Hematopoietic multipotent progenitor cell (in vitro differentiated cells): ENCODE measurements around the gene COL23A1. TPM values are rescaled to one million over a fixed set of nuclear protein-coding genes. Genes with fewer than 3 reads are reported as not detected.

Experiments
- DNase-seq, 3 donors: peaks; one replicate each; pipeline ENCODE4 v3.0.0-alpha.2; 2011 to 2015; ENCODE audit warnings: low read depth in 2 of 3, low spot score in 2 of 3
- total RNA-seq: library from RNA; depleted of rRNA; stranded (reverse); fragments of >200 nt; gene quantifications from one replicate; pipeline ENCODE4 v1.2.3, GENCODE V29; 2012

COL23A1 gene
- total RNA-seq, 1 donor: 0.27 TPM

DNA sequence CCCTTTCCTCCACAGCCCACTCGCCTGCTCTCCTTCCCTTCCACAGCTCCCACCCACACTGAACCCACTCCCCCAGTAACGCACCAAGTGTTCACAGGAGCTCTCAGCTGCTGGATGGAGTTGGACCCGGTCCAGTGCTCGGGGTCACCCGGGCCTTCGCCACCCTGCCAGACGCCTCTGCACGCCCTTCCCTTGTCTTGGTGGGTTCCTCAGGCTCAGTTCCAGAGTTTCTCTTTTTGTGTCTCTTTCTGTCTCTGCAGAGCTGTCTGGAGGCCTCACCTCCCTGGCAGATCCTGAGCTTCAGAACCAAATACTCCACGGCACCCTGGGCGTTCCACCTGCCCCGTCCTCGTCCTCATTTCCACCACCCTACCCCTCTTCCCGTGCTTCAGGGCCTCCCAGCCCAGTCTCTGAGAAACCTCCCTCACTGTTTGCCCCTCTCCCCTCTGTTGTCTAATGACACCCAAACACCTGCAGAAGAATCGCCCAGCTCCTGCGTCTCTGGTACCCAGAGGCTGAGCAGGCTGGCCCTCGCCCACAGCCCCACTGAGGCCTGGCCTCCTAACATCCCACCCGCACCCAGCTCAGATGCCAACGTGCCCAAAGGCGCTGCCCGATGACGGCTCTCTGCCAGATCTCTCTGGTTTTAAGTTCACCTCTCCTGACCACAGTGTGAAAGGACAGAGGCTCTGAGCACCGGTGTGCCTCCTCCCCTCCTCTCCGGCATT, 74.3 kb downstream of the COL23A1 start:
- DNase-seq: no peak

DNA sequence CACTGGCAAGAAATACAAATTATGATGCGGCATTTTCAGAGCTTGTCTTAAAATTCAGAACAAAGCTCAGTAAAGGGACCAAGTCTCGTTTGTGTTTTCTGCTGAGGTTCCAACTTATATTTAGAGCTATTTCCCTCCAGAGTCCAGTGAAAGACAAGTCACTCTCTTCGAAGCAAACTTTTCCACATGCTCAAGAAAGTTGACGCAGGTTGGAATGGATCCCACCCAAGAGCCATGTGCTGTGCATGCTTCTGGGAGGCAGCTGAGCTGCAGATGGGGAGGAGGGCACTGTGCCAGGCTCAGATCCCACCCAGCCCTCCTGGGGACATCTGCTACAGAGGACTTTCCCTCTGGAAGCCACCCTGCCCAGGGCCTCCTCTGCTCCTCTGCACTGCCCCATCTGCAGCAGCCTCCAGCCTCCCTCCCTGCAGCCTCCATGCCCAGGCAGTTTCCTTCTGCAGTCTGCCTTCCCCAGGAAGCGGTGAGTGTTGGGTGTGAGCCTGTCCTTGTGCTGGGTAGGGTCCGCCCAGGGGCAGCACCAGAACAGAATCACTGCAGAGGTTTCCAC, 75.3 kb downstream of the COL23A1 start:
- DNase-seq: no peak

DNA sequence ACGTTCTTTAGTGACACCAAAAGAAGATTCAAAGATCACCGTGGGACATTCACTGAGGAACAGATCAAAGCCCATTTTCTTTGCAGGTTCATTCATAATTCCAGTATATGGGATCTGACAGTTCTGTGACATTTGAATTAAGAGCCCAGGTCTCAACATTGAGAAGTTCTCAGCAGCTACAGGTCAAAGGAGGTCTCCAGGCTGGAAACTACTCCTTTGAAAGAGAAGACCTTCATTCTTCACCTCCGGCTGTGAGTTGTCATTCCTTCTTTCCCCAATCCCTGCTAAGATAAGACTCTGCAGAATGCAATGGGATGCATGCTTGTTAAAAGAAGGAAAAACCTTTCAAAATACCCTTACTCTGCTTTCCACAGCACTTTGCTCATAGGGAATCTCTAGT, 79.0 kb downstream of the COL23A1 start:
- DNase-seq: no peak

GRCh38 chr5:178509491-178510057, 80.6 kb downstream of the COL23A1 start:
- DNase-seq: no peak

DNA sequence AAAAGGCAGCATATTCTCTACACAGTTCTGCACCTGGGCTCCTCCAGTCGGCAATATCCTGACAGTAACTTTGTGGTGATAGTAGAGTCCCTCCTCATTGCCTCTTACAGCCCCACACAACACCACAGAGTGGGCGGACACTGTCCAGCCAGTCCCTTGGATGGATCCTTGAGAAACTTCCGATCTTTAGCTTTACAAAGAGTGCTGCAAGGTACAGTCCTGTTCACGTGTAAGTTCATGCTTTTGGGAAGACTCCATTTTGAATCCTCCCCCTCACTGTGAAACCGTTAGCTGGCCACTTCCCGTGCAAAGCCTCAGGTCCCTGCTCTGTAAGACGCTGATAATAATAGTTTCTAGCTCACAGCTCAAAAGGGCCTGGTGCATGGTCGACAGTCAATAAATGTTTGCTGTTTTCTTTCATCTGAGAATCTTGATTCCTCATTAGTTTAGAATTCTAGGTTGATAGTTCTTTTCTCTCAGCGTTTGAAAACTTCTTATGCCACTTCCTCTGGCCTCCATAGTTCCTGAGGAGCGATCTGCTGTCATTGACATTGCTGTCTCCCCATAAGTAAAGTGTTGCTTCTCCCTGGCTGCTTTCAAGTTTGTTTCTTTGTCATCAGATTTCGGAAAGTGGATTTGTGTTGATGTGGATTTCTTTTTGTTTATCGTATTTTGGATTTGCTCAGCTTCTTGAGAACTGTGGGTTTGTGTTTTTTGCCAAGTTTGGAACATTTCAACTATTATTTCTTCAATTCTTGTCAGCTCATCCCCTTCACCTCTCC, 82.9 kb downstream of the COL23A1 start:
- no peak for DNase-seq

DNA sequence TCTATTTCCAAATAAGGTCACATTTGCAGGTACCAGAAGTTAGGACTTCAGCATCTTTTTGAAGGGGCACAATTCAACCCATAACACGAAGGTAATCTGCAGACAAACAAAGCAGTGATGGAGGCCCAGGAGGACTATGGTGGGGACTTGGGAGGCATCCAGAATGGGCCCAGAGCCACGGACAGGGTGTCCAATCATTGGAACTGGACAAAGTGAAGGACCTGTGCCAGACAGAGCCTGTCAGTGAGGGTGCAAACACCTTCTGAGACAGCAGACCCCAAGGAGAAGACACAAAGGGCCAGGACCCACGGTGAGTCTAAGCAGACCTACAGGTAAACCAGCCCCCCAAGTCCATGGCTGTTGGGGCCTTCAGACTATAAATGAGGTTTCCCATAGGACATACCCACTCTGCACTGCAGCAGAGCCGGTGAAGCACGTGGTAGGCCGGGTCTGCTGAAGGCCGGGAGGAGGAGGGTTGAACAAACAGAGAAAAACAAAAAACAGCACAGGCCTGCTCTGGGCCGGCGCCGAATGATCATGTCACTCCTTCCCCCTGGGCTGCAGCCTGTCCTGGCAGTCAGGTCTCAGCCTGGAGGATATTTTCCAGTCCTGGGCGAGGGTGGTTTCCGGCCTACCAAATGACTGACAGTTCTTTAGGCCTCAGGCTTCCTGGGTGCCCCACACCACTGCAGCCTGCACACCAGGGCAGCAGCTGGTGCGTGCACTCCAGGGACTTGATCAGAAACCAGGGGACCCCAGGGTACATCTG, 84.4 kb downstream of the COL23A1 start:
- no peak for DNase-seq

GRCh38 chr5:178504340-178504960, 85.7 kb downstream of the COL23A1 start:
- DNase-seq: no peak

DNA sequence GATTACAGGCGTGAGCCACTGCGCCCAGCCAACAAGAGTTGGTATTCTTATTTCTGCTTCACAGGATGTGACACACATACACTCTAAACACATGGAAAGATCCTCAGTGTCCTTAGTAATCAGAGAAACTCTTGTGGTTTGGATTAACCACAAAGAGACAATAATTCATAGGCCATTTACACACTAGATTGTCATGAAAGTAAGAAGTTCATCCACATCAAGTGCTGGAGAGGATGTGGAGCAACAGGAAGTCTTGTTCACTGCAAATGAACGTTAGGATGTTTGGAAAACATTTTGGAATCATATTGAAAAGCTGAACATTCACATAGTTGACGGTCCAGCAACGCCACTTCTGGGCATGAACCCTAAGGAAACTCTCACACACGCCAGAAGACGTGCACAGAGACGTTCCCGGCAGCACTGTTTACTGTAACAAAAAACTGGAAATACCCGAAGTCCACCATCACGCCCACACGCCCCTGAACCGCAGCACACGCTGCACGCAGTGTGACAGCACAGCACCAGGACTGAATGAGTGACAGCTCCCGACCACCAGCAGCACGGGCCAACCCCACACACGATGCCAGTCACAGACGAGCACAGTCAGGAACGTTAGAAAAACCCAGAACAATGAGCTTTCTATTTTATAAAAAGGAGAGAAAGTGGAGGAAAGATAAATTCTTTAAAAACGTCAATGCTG, 87.6 kb downstream of the COL23A1 start:
- DNase-seq: no peak

DNA sequence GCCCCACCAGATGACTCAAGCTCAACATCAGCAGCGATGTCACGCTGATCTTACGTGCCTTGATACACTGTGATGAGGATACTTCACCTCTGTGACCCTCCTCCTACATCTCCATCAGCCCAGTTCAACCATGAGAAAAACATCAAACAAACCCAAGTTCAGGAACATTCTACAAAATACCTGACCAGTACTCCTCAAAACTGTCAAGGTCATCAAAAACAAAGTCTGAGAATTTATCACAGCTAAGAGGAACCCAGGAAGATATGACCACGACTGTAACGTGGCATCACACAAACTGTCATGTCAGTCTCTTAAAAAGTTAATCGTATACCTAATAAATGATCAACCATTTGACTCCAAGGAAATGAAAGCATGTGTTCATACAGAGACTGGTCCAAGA, 90.8 kb downstream of the COL23A1 start:
- DNase-seq: no peak

DNA sequence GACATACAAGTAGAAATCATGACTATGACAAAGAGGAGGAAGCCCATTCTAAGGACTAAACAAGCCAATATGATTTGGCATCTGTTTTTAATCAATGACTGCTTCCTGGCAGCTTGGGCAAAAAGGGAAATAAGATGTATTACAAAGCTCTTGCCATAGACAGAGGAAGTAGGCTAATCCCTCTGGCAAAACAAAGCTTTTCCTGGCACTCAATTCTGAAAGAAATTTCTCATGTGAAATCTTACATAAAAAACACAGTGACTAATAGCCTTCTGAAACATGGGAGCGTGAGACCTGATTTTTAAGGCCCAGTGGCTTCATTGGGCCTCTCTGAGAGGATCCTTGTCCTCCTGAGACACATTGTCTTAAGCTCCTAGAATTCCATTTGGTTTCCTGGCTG, 93.6 kb downstream of the COL23A1 start:
- no peak for DNase-seq

- no peak for DNase-seq
These were observed 94.0 kb downstream of the COL23A1 start for GRCh38 chr5:178496214-178496613.

DNA sequence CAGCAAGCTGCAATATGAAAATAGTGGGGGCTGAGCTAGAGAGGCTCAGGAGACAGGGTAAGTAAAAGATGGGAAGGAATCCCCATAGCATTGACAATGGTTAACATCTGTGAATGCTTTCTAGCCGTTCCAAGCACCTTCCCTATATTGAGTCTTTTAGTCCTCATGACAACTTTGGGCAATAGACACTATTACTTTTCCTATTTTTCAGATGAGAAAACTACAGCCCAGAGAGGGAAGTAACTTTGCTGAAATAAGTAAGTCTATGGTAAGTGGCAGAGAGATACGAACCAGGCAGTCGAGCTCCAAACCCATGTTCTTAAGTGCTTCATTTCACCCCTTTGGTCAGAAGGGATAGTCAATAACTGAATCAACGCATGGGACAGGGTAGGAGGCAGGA, 94.5 kb downstream of the COL23A1 start:
- no peak for DNase-seq

DNA sequence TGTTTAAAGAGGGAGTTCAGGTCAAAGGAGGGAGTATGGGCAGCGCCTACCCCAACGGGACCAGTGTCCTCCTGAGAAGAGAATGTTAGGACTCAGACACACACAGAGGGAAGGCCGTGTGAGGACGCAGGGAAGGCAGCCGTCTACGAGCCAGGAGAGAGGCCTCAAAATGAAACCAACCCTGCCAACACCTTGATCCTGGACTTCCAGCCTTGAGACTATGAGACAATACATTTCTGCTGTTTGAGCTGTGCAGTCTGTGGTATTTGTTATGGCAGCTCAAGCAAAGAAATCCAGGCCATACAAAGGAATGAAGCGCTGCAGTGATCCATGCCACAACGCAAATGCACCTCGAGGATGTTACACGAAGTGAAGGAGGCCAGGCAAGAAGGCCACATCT, 97.9 kb downstream of the COL23A1 start:
- DNase-seq: no peak

GRCh38 chr5:178490935-178491652, 99.1 kb downstream of the COL23A1 start:
- no peak for DNase-seq

- no peak for DNase-seq
These were observed 100.8 kb downstream of the COL23A1 start for GRCh38 chr5:178489271-178489976.

- DNase-seq: no peak
These were observed 101.5 kb downstream of the COL23A1 start for GRCh38 chr5:178488696-178489095.

- no peak for DNase-seq
These were observed 102.1 kb downstream of the COL23A1 start for GRCh38 chr5:178487911-178488600.
